Mucosa of descending colon (tissue), 3 donors: ENCODE measurements around the gene PLAC1. TPM values are rescaled to one million over a fixed set of nuclear protein-coding genes. Genes with fewer than 3 reads are reported as not detected.

ENCODE experiments used
- ATAC-seq: fragments of 200-7000 bp; cut with Tn5 transposase; one replicate; pipeline ENCODE4 v1.9.1; 2020; ENCODE audit warnings: mild to moderate bottlenecking, moderate library complexity
- DNase-seq, 3 donors: peaks; one replicate each; pipeline ENCODE4 v3.0.0-alpha.2; 2020
- H3K36me3 ChIP-seq: fragments of 200-600 bp; one replicate; pipeline ENCODE4 v1.8.0; 2021; ENCODE audit warnings: low read depth, mild to moderate bottlenecking
- H3K4me1 ChIP-seq: fragments of 200-600 bp; one replicate; pipeline ENCODE4 v1.8.0; 2021; ENCODE audit warnings: low read depth, mild to moderate bottlenecking
- H3K4me3 ChIP-seq: fragments of 200-600 bp; one replicate; pipeline ENCODE4 v1.8.0; 2021; ENCODE audit warnings: mild to moderate bottlenecking
- H3K9me3 ChIP-seq: fragments of 200-600 bp; one replicate; pipeline ENCODE4 v1.8.0; 2021; ENCODE audit warnings: mild to moderate bottlenecking
- intact Hi-C, 2 donors: fragments of 100-400 bp; cut with DNase I in 1 of 2; cut with micrococcal nuclease in 1 of 2; formaldehyde crosslinking; loops; one replicate each; pipeline versions ENCODE4 v1.11.0 to v1.11.1; 2022; cut with DNase I, micrococcal nuclease
- total RNA-seq, 3 donors: library from RNA; stranded (reverse); fragmentation: NEBNext Ultra II Directional in 2 of 3; extraction: Animal tissue kit (Norgen Biotek cat#: 25700) in 2 of 3; gene quantifications; one replicate each; pipeline versions ENCODE4 v1.2.1 to v1.2.4, GENCODE V29; 2021 to 2023
- TF ChIP-seq, protein P1 (sequence below): fragments of 200-600 bp; IDR thresholded peaks from one replicate; pipeline ENCODE4 v1.8.0; 2022; ENCODE audit warnings: antibody characterized with exemption, mild to moderate bottlenecking
- donor health status: DM: no; HTN: no; CAD: no; lungs with moderate emphysema.
- donor health status: DM: no; HTN: no; CAD: no.
- donor health status: DM: no; HTN: yes; CAD: no.

PLAC1 gene
- total RNA-seq, 3 donors from 2014 or later: not detected

DNA sequence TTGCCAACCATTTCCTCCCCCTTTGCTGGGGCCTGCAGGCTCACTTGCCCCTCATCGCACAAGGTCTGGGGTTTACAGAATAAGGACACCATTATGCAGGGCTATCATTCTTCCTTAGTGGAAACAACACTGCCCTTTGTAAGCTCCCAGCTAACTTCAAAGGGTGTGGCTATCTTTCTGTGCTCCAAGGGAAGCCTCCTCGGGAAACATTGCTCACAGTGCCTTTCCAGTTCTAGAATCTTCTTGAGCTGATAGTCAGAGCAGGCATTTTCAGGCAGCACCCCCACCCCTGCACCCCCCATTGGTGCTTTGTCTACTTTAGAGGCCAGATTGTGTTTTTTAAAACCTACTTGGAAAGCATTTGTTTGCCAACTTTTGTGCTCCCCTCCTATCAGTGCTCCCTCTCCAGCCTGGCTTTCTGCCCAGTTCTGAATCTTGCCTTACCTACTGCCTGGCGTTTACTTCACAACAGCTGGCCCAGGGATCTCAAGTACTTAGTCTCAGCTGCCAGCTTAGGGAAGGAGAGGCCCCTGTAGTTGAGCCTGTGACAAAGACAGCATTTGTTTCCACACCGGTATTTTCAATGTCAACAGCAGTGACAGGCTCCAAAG lies 53.5 kb downstream of the PLAC1 start:
- ATAC-seq: no peak
- Histone ChIP-seq H3K4me1 (no peaks in the 10 kb centered on the region), H3K9me3 (no peaks in the 10 kb centered on the region), H3K4me3 (no peak overlapping the region), H3K36me3 (no peaks in the 10 kb centered on the region)
- TF ChIP-seq, protein P1, sequence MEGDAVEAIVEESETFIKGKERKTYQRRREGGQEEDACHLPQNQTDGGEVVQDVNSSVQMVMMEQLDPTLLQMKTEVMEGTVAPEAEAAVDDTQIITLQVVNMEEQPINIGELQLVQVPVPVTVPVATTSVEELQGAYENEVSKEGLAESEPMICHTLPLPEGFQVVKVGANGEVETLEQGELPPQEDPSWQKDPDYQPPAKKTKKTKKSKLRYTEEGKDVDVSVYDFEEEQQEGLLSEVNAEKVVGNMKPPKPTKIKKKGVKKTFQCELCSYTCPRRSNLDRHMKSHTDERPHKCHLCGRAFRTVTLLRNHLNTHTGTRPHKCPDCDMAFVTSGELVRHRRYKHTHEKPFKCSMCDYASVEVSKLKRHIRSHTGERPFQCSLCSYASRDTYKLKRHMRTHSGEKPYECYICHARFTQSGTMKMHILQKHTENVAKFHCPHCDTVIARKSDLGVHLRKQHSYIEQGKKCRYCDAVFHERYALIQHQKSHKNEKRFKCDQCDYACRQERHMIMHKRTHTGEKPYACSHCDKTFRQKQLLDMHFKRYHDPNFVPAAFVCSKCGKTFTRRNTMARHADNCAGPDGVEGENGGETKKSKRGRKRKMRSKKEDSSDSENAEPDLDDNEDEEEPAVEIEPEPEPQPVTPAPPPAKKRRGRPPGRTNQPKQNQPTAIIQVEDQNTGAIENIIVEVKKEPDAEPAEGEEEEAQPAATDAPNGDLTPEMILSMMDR: no peak
- no peak for DNase-seq
- intact Hi-C loops: no loop called here

DNA sequence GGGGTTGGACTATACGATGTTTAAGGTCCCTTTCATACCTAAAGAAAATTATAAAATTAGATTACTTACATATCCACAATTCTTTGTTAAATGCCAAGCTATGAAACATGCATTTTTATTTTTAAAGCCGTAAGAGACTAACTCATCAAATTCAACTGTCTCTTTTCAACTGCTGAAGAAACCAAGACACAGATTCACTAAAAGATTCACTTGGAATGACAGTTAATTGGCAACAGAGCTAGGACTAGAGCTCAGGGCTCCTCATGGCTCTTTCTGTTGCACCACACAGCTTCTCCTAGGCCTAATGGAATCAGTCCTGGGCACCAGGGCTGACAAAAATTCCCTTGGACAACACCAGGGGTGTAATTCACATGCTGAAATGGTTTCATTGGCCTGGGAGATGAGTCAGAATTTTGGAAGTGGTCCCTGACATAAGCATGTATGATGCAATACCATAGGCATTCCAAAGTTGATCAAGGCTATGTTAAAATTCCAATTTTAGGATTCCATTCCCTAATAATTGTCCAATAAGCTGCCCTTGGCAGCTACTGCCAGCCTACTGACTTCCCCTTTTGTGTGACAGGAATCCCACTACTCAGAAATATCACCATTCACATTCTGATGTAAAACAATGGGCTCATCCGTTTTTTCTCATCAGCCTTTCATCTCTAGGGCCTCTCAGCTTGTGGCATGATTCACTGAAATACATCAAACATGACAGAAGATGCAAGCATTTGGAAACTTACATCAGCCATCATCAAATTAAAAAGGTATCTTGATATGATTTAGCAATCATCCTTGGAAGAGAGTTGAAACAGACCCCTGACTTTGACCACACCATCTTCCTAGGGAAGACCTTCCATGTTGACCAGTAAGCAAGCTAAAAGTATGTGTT lies 54.2 kb downstream of the PLAC1 start:
- no peak overlapping the region for H3K4me3 ChIP-seq
- ATAC-seq (no peak), DNase-seq (no peak)
- no peaks in the 10 kb centered on the region for H3K4me1 ChIP-seq
- TF ChIP-seq, protein P1: no peak
- no peaks in the 10 kb centered on the region for H3K9me3 ChIP-seq
- intact Hi-C loops: no loop called here
- H3K36me3 ChIP-seq: no peaks in the 10 kb centered on the region

- no peak for ATAC-seq
- TF ChIP-seq, protein P1: no peak
- intact Hi-C loops: no loop called here
Observed at GRCh38 chrX:134602410-134602809, 55.9 kb downstream of the PLAC1 start.

GRCh38 chrX:134601240-134601765 lies 57.0 kb downstream of the PLAC1 start:
- no peak overlapping the region for H3K4me3 ChIP-seq
- no peaks in the 10 kb centered on the region for H3K9me3 ChIP-seq
- no peaks in the 10 kb centered on the region for H3K36me3 ChIP-seq
- intact Hi-C loops: no loop called here
- ATAC-seq: no peak
- TF ChIP-seq, protein P1: no peak
- H3K4me1 ChIP-seq: no peaks in the 10 kb centered on the region
- no peak for DNase-seq

More at GRCh38 chrX:134602410-134602809, 55.9 kb downstream of the PLAC1 start:
- no peaks in the 10 kb centered on the region for H3K36me3 ChIP-seq
- no peaks in the 10 kb centered on the region for H3K4me1 ChIP-seq
- DNase-seq: no peak
- H3K9me3 ChIP-seq: no peaks in the 10 kb centered on the region
- H3K4me3 ChIP-seq: no peak overlapping the region

DNA sequence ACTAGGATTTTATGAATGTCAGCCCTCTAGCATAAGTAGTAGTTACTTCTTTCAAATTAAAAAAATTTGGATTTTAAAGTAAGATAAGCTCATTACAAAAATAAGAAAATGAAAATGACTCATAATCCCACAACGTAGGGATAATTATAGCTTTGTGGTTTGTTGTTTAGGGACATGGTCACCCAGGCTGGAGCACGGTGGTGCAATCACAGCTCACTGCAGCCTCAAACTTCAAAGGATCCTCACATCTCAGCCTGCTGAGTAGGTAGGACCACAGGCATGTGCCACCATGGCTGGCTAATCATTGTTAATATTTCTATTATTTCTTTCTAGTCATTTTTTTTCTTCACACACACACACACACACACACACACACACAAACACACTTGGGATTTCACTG lies 57.6 kb downstream of the PLAC1 start:
- H3K4me1 ChIP-seq: no peaks in the 10 kb centered on the region
- ATAC-seq (no peak), DNase-seq (no peak)
- no peaks in the 10 kb centered on the region for H3K36me3 ChIP-seq
- intact Hi-C loops: no loop called here
- no peaks in the 10 kb centered on the region for H3K9me3 ChIP-seq
- H3K4me3 ChIP-seq: no peak overlapping the region
- TF ChIP-seq, protein P1: no peak
